GM12801 (cell line): ENCODE results near the gene CFAP54.

Source experiments
- CTCF ChIP-seq: IDR thresholded peaks from one replicate; pipeline ENCODE4 v1.5.1; 2011; ENCODE audit warnings: control low read depth; ENCODE audit not compliant: insufficient read length; ENCODE audit errors: extremely low read depth

CFAP54 gene

GRCh38 chr12:96606644-96607043 is 117.3 kb downstream of the CFAP54 start:
- TF ChIP-seq CTCF, result no peak

- TF ChIP-seq CTCF, result no peak
Measured at GRCh38 chr12:96617178-96617577, 127.8 kb downstream of the CFAP54 start.

- TF ChIP-seq CTCF, result no peak
Measured at GRCh38 chr12:96623155-96623554, 133.8 kb downstream of the CFAP54 start.

GRCh38 chr12:96623656-96624217 is 134.4 kb downstream of the CFAP54 start:
- TF ChIP-seq CTCF, result no peak

- no peak for TF ChIP-seq CTCF
Measured at GRCh38 chr12:96635844-96636243, 146.5 kb downstream of the CFAP54 start.

- TF ChIP-seq CTCF, result no peak
Measured at GRCh38 chr12:96636895-96637294, 147.5 kb downstream of the CFAP54 start.

- no peak for TF ChIP-seq CTCF
Measured at GRCh38 chr12:96648923-96649322, 159.5 kb downstream of the CFAP54 start.
